K562 (cell line): ENCODE results near the gene SMIM41. TPM values are rescaled to one million over a fixed set of nuclear protein-coding genes. Genes with fewer than 3 reads are reported as not detected.

Experiments
- ATAC-seq: fragments of 200-7000 bp; cut with Tn5 transposase; 3 replicates; pipeline ENCODE4 v1.9.1; 2020; ENCODE audit warnings: moderate library complexity
- BruUV-seq: library from RNA; stranded (reverse); fragments of 400-500 nt; replicated peaks from 2 replicates; lab custom pipeline; 2021; lab: Mats Ljungman, UMichigan
- CTCF ChIA-PET: fragments of 300-600 bp; formaldehyde crosslinking; extraction: SDS; loops from one replicate; lab custom pipeline; 2021; ENCODE audit warnings: low intra/inter-chr PET ratio; lab: Yijun Ruan, JAX
- POLR2A ChIA-PET: fragments of 300-600, 350-650 bp; sonication (Branson Sonifier 250); formaldehyde crosslinking; extraction: SDS; loops from one replicate; lab custom pipeline; 2021; ENCODE audit warnings: antibody characterized with exemption, inconsistent platforms; lab: Yijun Ruan, JAX
- DNase-seq, 4 experiments: peaks; one replicate each; pipeline versions ENCODE4 v3.0.0 to v3.0.0-alpha.2; 2011 to 2018; ENCODE audit warnings: low spot score in 3 of 4, mixed read lengths in 3 of 4; ENCODE audit errors: extremely low read depth in 1 of 4
- FAIRE-seq: peaks from 2 replicates; lab custom pipeline; 2011; peaks lifted over from hg19 to GRCh38; lab: Jason Lieb, UNC
- H2AFZ ChIP-seq: 2 replicates; pipeline ENCODE4 v1.6.0; 2011; ENCODE audit warnings: low read depth, low read length, control low read depth, inconsistent platforms
- H3K27ac ChIP-seq: fragments of 200-600 bp; 3 replicates; pipeline ENCODE4 v1.8.0; 2011; ENCODE audit warnings: low read depth, mild to moderate bottlenecking, control low read depth, inconsistent platforms, low read length, moderate library complexity, mixed read lengths; ENCODE audit errors: extremely low read depth
- H3K27me3 ChIP-seq, 2 experiments: fragments of 300-600 bp in 1 of 2; 2 replicates in 1 of 2; 3 replicates in 1 of 2; pipeline versions ENCODE4 v1.6.0 to v1.8.0; 2011; ENCODE audit warnings: inconsistent platforms in 2 of 2, low read length in 2 of 2, mild to moderate bottlenecking in 1 of 2, mixed read lengths in 1 of 2, moderate library complexity in 1 of 2; ENCODE audit not compliant: control insufficient read depth in 2 of 2, insufficient read depth in 2 of 2
- H3K36me3 ChIP-seq: fragments of 300-600 bp; 3 replicates; pipeline ENCODE4 v1.8.0; 2011; ENCODE audit warnings: mild to moderate bottlenecking, low read length, inconsistent platforms; ENCODE audit not compliant: control insufficient read depth, insufficient read depth
- H3K4me1 ChIP-seq, 2 experiments: fragments of 200-600 bp in 1 of 2; replicated peaks in 1 of 2; 2 replicates in 1 of 2; 3 replicates in 1 of 2; pipeline versions ENCODE4 v1.5.1 to v1.8.0; 2011; ENCODE audit warnings: inconsistent platforms in 2 of 2, low read length in 2 of 2, mild to moderate bottlenecking in 1 of 2, mixed read lengths in 1 of 2, moderate library complexity in 1 of 2; ENCODE audit not compliant: control insufficient read depth in 2 of 2, insufficient read depth in 2 of 2
- H3K4me2 ChIP-seq: 2 replicates; pipeline ENCODE4 v1.6.1; 2011; ENCODE audit warnings: low read length, control low read depth, inconsistent platforms, mixed read lengths; ENCODE audit not compliant: insufficient read depth
- H3K4me3 ChIP-seq: fragments of 200-600 bp; sonication (generic), shearing (Covaris generic); 2 replicates; pipeline ENCODE4 v1.5.1; 2016; ENCODE audit warnings: control low read depth, inconsistent platforms
- H3K79me2 ChIP-seq: fragments of 200-600 bp; 3 replicates; pipeline ENCODE4 v1.8.0; 2011; ENCODE audit warnings: low read length, inconsistent platforms; ENCODE audit not compliant: control insufficient read depth, insufficient read depth
- H3K9ac ChIP-seq, 2 experiments: 2 replicates each; pipeline versions ENCODE4 v1.6.0 to v1.6.1; 2011; ENCODE audit warnings: low read depth in 2 of 2, low read length in 2 of 2, control low read depth in 1 of 2, inconsistent platforms in 1 of 2, mild to moderate bottlenecking in 1 of 2, mixed read lengths in 1 of 2; ENCODE audit not compliant: insufficient read depth in 1 of 2
- H3K9me1 ChIP-seq: one replicate; pipeline ENCODE4 v1.6.0; 2011; ENCODE audit warnings: inconsistent platforms, mild to moderate bottlenecking, low read length, moderate library complexity; ENCODE audit not compliant: control insufficient read depth, insufficient read depth
- H3K9me3 ChIP-seq: replicated peaks from 2 replicates; pipeline ENCODE4 v1.5.1; 2011; ENCODE audit warnings: low read depth, low read length, inconsistent platforms; ENCODE audit not compliant: control insufficient read depth, insufficient read depth
- H4K20me1 ChIP-seq: replicated peaks from 2 replicates; pipeline ENCODE4 v1.6.1; 2011; ENCODE audit warnings: low read length, inconsistent platforms, mixed read lengths; ENCODE audit not compliant: control insufficient read depth, insufficient read depth
- CEBPG ChIP-seq, 3 experiments: fragments of 200-800 bp in 1 of 3; sonication (Bioruptor generic) in 1 of 3; sonication (generic) in 1 of 3; formaldehyde crosslinking in 1 of 3; IDR thresholded peaks in 2 of 3; conservative IDR thresholded peaks in 1 of 3; 2 replicates each; pipeline versions ENCODE4 v1.6.1 to v1.8.0; 2016 to 2022; ENCODE audit warnings: missing compliant biosample characterization in 2 of 3, missing genetic modification characterization in 2 of 3, mild to moderate bottlenecking in 1 of 3, missing genetic modification reagents in 1 of 3
- CHD1 ChIP-seq: fragments of 200-600 bp; sonication (generic); IDR thresholded peaks from one replicate; pipeline ENCODE4 v1.6.1; 2012; ENCODE audit warnings: mild to moderate bottlenecking, moderate library complexity, low read length, inconsistent platforms
- ESRRA ChIP-seq: fragments of 450-650 bp; IDR thresholded peaks from 2 replicates; pipeline ENCODE4 v1.6.1; 2014; ENCODE audit warnings: low read depth, mild to moderate bottlenecking, moderate library complexity, borderline replicate concordance
- HMGN3 ChIP-seq: IDR thresholded peaks from 2 replicates; pipeline ENCODE4 v1.6.1; 2011; ENCODE audit warnings: borderline replicate concordance, low read depth, mild to moderate bottlenecking, mixed read lengths, low read length; ENCODE audit not compliant: insufficient read length; ENCODE audit errors: extremely low read depth
- MYBL2 ChIP-seq, 2 experiments: fragments of 450-650 bp in 1 of 2; sonication (generic) in 1 of 2; formaldehyde crosslinking in 1 of 2; IDR thresholded peaks; 2 replicates each; pipeline versions ENCODE4 v1.6.1 to v1.8.1; 2017 to 2022; ENCODE audit warnings: borderline replicate concordance in 1 of 2, inconsistent platforms in 1 of 2, low read depth in 1 of 2, mild to moderate bottlenecking in 1 of 2, missing genetic modification reagents in 1 of 2, moderate library complexity in 1 of 2
- RFX7 ChIP-seq: fragments of 250-450 bp; sonication (Bioruptor Pico); IDR thresholded peaks from 2 replicates; pipeline ENCODE4 v1.5.1; 2021; ENCODE audit warnings: mild to moderate bottlenecking
- SIN3A ChIP-seq, 2 experiments: fragments of 150-350 bp in 1 of 2; IDR thresholded peaks; 2 replicates each; pipeline ENCODE4 v1.6.1; 2011 to 2016; ENCODE audit warnings: borderline replicate concordance in 2 of 2, low read depth in 2 of 2, low read length in 2 of 2, mild to moderate bottlenecking in 2 of 2, moderate library complexity in 2 of 2; ENCODE audit not compliant: control insufficient read depth in 1 of 2
- SMAD1 ChIP-seq: fragments of 150-350 bp; IDR thresholded peaks from 2 replicates; pipeline ENCODE4 v1.6.1; 2014; ENCODE audit warnings: low read length, low read depth; ENCODE audit not compliant: partially characterized antibody
- ZBTB7A ChIP-seq: IDR thresholded peaks from 2 replicates; pipeline ENCODE4 v1.6.1; 2011; ENCODE audit warnings: low read depth, mild to moderate bottlenecking, low read length, moderate library complexity, borderline replicate concordance; ENCODE audit not compliant: control insufficient read depth
- ZSCAN32 ChIP-seq: fragments of 450-650 bp; formaldehyde crosslinking; IDR thresholded peaks from 2 replicates; pipeline ENCODE4 v1.4.0; 2020; ENCODE audit warnings: mild to moderate bottlenecking, moderate library complexity
- WGBS: fragments of 100-300 bp; shearing (Covaris generic); methylation state at CpG from one replicate; pipeline ENCODE4 v1.1.6; 2016; ENCODE audit warnings: low coverage, mixed read lengths; ENCODE audit not compliant: insufficient coverage; ENCODE audit errors: missing lambda C conversion rate; 5-methylcytosine and 5-hydroxymethylcytosine counted together
- in situ Hi-C: fragments of 300-500 bp; cut with MboI; formaldehyde crosslinking; loops from 4 replicates; pipeline ENCODE4 v1.15.0; 2018; ENCODE audit warnings: inconsistent platforms, mixed read lengths
- intact Hi-C: fragments of 100-400 bp; cut with micrococcal nuclease; formaldehyde crosslinking; loops from 2 replicates; pipeline ENCODE4 v1.14.2; 2022
- polyA plus RNA-seq, 8 experiments: library from polyadenylated mRNA; depleted of rRNA in 4 of 8; stranded (reverse) in 5 of 8; unstranded in 3 of 8; fragments of >200 nt; fragmentation: Nextera tagmentation in 2 of 8; fragmentation: Illumina TruSeq in 1 of 8; extraction: Ambion mirVana in 2 of 8; extraction: Trizol in 1 of 8; gene quantifications; 2 replicates each; pipeline versions ENCODE4 v1.2.1 to v1.2.3, GENCODE V29; 2011 to 2014; ENCODE audit warnings: inconsistent platforms in 1 of 8, missing spikeins in 1 of 8
- total RNA-seq, 7 experiments: library from RNA; depleted of rRNA in 6 of 7; stranded (reverse); fragments of >200 nt in 6 of 7; fragmentation: Illumina TruSeq in 2 of 7; extraction: Trizol in 2 of 7; gene quantifications; 2 replicates each; pipeline versions ENCODE4 v1.2.1 to v1.2.3, GENCODE V29; 2011 to 2021; ENCODE audit warnings: low replicate concordance in 1 of 7
- TF ChIP-seq, protein P1 (sequence below): IDR thresholded peaks from 2 replicates; pipeline ENCODE4 v1.6.1; 2011; ENCODE audit warnings: borderline replicate concordance, low read depth, mild to moderate bottlenecking, moderate library complexity, low read length; ENCODE audit not compliant: insufficient read depth, poor library complexity, severe bottlenecking
- TF ChIP-seq, protein P2 (sequence below), 2 experiments: fragments of 450-650 bp; conservative IDR thresholded peaks; 2 replicates each; pipeline ENCODE4 v1.6.1; 2017; ENCODE audit warnings: mild to moderate bottlenecking in 2 of 2, moderate library complexity in 2 of 2

The SMIM41 gene
- total and polyA plus RNA-seq, 9 of the 15 experiments (the other 6 are each of a cell fraction or from before 2014, with no cell fraction given), result not detected

DNA sequence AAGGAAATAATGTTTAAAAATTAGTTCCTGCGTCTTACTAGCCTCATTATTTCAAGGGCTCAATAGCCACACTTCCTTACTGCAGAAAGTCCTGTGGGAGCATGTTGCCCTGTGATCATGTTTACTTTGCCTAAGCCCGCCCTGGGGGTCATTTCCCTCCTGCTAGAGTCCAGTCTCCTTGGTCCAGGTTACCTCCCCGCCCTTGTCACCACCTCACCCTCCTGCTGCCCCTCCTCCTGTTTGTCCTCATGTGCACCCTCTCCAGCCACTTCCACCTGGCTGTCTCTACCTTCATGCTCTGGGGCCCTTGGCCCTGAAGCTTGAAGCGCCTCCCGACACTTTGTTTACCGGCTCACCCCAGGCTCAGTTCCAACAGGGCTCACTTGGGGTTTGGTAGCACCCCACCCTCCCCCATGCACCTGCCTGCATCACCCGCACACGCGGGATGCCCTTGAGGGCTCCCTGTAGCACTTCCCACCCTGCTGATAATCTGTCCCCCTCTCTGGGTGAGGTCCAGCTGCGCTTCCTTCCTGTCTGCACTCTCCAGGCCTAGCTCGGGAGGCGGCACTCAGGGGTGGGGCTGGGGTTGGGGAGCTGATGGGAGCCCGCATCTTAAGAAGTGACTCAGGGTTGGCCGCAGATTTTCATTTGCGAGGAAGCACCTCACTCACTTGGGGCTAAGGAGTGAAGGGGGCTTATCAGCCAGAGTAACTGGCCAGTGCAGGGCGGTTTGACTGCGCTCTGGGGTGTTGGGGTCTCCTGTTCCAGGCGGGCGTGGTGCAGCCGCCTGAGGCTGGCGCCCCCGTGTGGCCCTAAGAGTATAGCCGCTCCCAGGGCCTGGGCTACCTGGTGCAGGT, 40.1 kb downstream of the SMIM41 start:
- Histone ChIP-seq H3K9me1 (no peaks in the 10 kb centered on the region), H3K9ac (peak overlapping the region in 1 of 2 experiments; percentile 14; a peak in 1 of 4 replicates), H3K27ac (no peak overlapping the region), H3K4me2 (no peak overlapping the region), H4K20me1 (no peaks in the 10 kb centered on the region), H3K9me3 (no peaks in the 10 kb centered on the region), H3K79me2 (no peaks in the 10 kb centered on the region), H3K27me3 (peaks cover 13 to 53% of the 10 kb centered on the region in 2 experiments), H3K36me3 (no peaks in the 10 kb centered on the region), H3K4me3 (no peak overlapping the region), H2AFZ (no peak overlapping the region), H3K4me1 (peaks cover 0 to 14% of the 10 kb centered on the region in 2 experiments; a peak in 2 of 5 replicates)
- POLR2A ChIA-PET, result interaction anchor here (0.9 kb wide), 1 partner anchor 13 kb away, joined by 7 read pairs; no protein-coding TSS in a partner anchor
- intact Hi-C loops (loop anchor here (5.0 kb wide), 1 partner anchor 37 kb away; no protein-coding TSS in a partner anchor), in situ Hi-C loops (loop anchor here (5.0 kb wide), 1 partner anchor 92 kb away; no protein-coding TSS in a partner anchor)
- ATAC-seq, result peak; percentile 94
- FAIRE-seq, result no peak
- no TSS peak for BruUV-seq
- peak; percentile 73 to 82 (median 79) for DNase-seq
- WGBS, result 4% methylated on average over 18 of the region's 23 CpGs
- CTCF ChIA-PET, result interaction anchor here (2.6 kb wide), 1 partner anchor 94 kb away, joined by 11 read pairs; no protein-coding TSS in a partner anchor
- TF ChIP-seq, protein P1, sequence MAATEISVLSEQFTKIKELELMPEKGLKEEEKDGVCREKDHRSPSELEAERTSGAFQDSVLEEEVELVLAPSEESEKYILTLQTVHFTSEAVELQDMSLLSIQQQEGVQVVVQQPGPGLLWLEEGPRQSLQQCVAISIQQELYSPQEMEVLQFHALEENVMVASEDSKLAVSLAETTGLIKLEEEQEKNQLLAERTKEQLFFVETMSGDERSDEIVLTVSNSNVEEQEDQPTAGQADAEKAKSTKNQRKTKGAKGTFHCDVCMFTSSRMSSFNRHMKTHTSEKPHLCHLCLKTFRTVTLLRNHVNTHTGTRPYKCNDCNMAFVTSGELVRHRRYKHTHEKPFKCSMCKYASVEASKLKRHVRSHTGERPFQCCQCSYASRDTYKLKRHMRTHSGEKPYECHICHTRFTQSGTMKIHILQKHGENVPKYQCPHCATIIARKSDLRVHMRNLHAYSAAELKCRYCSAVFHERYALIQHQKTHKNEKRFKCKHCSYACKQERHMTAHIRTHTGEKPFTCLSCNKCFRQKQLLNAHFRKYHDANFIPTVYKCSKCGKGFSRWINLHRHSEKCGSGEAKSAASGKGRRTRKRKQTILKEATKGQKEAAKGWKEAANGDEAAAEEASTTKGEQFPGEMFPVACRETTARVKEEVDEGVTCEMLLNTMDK, result peak; percentile 86
- peak; percentile 35; the same call in 1 of the 2 replicates for TF ChIP-seq ZBTB7A
- no peak for TF ChIP-seq CHD1
- TF ChIP-seq RFX7, result no peak
- TF ChIP-seq SIN3A (IDR thresholded peaks at IDR 0.05; ENCODE audit: borderline replicate concordance in 2 of 2, control insufficient read depth in 1 of 2, low read depth in 2 of 2, low read length in 2 of 2), result no peak
- no peak for TF ChIP-seq MYBL2 (IDR thresholded peaks at IDR 0.05; ENCODE audit: low read depth)
- no peak for TF ChIP-seq MYBL2 (CRISPR knock-in tag; IDR thresholded peaks at IDR 0.05; ENCODE audit: borderline replicate concordance)
- TF ChIP-seq ESRRA, result no peak
- no peak for TF ChIP-seq ZSCAN32 (CRISPR knock-in tag)
- no peak for TF ChIP-seq CEBPG (CRISPR knock-in tag; IDR thresholded peaks at IDR 0.05)
- no peak for TF ChIP-seq CEBPG (tag; conservative IDR thresholded peaks at IDR 0.05 in 1 of 2, IDR thresholded peaks at IDR 0.05 in 1 of 2)
- TF ChIP-seq SMAD1, result no peak
- TF ChIP-seq, protein P2, sequence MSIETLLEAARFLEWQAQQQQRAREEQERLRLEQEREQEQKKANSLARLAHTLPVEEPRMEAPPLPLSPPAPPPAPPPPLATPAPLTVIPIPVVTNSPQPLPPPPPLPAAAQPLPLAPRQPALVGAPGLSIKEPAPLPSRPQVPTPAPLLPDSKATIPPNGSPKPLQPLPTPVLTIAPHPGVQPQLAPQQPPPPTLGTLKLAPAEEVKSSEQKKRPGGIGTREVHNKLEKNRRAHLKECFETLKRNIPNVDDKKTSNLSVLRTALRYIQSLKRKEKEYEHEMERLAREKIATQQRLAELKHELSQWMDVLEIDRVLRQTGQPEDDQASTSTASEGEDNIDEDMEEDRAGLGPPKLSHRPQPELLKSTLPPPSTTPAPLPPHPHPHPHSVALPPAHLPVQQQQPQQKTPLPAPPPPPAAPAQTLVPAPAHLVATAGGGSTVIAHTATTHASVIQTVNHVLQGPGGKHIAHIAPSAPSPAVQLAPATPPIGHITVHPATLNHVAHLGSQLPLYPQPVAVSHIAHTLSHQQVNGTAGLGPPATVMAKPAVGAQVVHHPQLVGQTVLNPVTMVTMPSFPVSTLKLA (conservative IDR thresholded peaks at IDR 0.05), result no peak
- peak; percentile 7 for TF ChIP-seq HMGN3
